OCI-LY7 (cell line): Measurements from ENCODE around the gene MNS1. TPM values are rescaled to one million over a fixed set of nuclear protein-coding genes. Genes with fewer than 3 reads are reported as not detected.

Source experiments
- BruUV-seq: library from RNA; stranded (reverse); fragments of 400-500 nt; replicated peaks from 2 replicates; lab custom pipeline; 2021; lab: Mats Ljungman, UMichigan
- CTCF ChIA-PET: fragments of 300-600 bp; sonication (Branson Sonifier 250); formaldehyde crosslinking; loops from one replicate; lab custom pipeline; 2022; ENCODE audit warnings: antibody characterized with exemption; ENCODE audit not compliant: unreplicated experiment; lab: Charles Lee
- POLR2A ChIA-PET: fragments of 300-600 bp; sonication (Branson Sonifier 250); formaldehyde crosslinking; loops from one replicate; lab custom pipeline; 2022; ENCODE audit warnings: antibody characterized with exemption; lab: Charles Lee
- DNase-seq: peaks from one replicate; pipeline ENCODE4 v3.0.0-alpha.2; 2015; ENCODE audit warnings: low spot score
- H2AFZ ChIP-seq: fragments of 200-600 bp; sonication (generic), shearing (Covaris generic); 2 replicates; pipeline ENCODE4 v1.6.1; 2014; ENCODE audit warnings: mild to moderate bottlenecking, antibody characterized with exemption, low read length, moderate library complexity
- H3K27ac ChIP-seq: fragments of 200-600 bp; sonication (generic); 2 replicates; pipeline ENCODE4 v1.5.1; 2014; ENCODE audit warnings: mixed run types, low read depth, mild to moderate bottlenecking, moderate library complexity, low read length, inconsistent platforms; ENCODE audit not compliant: poor library complexity, severe bottlenecking
- H3K36me3 ChIP-seq: fragments of 200-600 bp; sonication (generic); 2 replicates; pipeline ENCODE4 v1.6.1; 2014; ENCODE audit warnings: mild to moderate bottlenecking, antibody characterized with exemption, low read length, moderate library complexity, mixed read lengths; ENCODE audit not compliant: insufficient read depth
- H3K4me1 ChIP-seq: fragments of 200-600 bp; sonication (generic); 2 replicates; pipeline ENCODE4 v1.5.1; 2014; ENCODE audit warnings: mild to moderate bottlenecking, low read length; ENCODE audit not compliant: insufficient read depth, poor library complexity, severe bottlenecking
- H3K4me2 ChIP-seq: fragments of 200-600 bp; sonication (generic); 2 replicates; pipeline ENCODE4 v1.6.1; 2014; ENCODE audit warnings: mild to moderate bottlenecking, low read length
- H3K4me3 ChIP-seq: fragments of 200-600 bp; sonication (generic); 2 replicates; pipeline ENCODE4 v1.5.1; 2014; ENCODE audit warnings: mild to moderate bottlenecking, low read depth, low read length; ENCODE audit not compliant: poor library complexity, severe bottlenecking
- H3K79me2 ChIP-seq: fragments of 200-600 bp; sonication (generic); 2 replicates; pipeline ENCODE4 v1.6.1; 2016; ENCODE audit warnings: low read depth, mild to moderate bottlenecking, low read length, moderate library complexity, mixed read lengths; ENCODE audit not compliant: insufficient read depth
- H3K9me2 ChIP-seq: fragments of 200-600 bp; sonication (generic); 2 replicates; pipeline ENCODE4 v1.6.1; 2016; ENCODE audit warnings: mild to moderate bottlenecking, low read length, mixed read lengths; ENCODE audit not compliant: insufficient read depth
- H3K9me3 ChIP-seq: fragments of 200-600 bp; sonication (generic); 2 replicates; pipeline ENCODE4 v1.6.1; 2014; ENCODE audit warnings: mild to moderate bottlenecking, mixed run types, low read length, mixed read lengths
- H4K20me1 ChIP-seq: fragments of 200-600 bp; sonication (generic); 2 replicates; pipeline ENCODE4 v1.6.1; 2014; ENCODE audit warnings: mild to moderate bottlenecking, antibody characterized with exemption, low read length, moderate library complexity, mixed read lengths; ENCODE audit not compliant: insufficient read depth
- CTCF ChIP-seq: fragments of 200-600 bp; sonication (generic); conservative IDR thresholded peaks from 2 replicates; pipeline ENCODE4 v1.5.1; 2014; ENCODE audit warnings: mild to moderate bottlenecking, antibody characterized with exemption, low read length, moderate library complexity, mixed read lengths
- EZH2phosphoT487 ChIP-seq: fragments of 200-600 bp; sonication (generic); IDR thresholded peaks from 2 replicates; pipeline ENCODE4 v1.6.1; 2018; ENCODE audit warnings: low read depth, borderline replicate concordance, mild to moderate bottlenecking, mixed run types, antibody characterized with exemption, low read length, moderate library complexity, mixed read lengths
- intact Hi-C: fragments of 100-400 bp; cut with micrococcal nuclease; formaldehyde crosslinking; loops from one replicate; pipeline ENCODE4 v1.10.0; 2022; ENCODE audit not compliant: unreplicated experiment
- total RNA-seq, 2 experiments: library from RNA; depleted of rRNA in 1 of 2; stranded (reverse); fragments of >200 nt in 1 of 2; shearing (Covaris generic) in 1 of 2; gene quantifications; 2 replicates each; pipeline ENCODE4 v1.2.3, GENCODE V29; 2014 to 2022

The MNS1 gene
- total RNA-seq, 2 experiments from 2014 or later: 1.8 TPM

- H3K36me3 ChIP-seq: no peaks in the 10 kb centered on the region
- intact Hi-C loops: no loop called here
- ChIA-PET CTCF (no interaction called here), POLR2A (no interaction called here)
- BruUV-seq: no TSS peak
- no peaks in the 10 kb centered on the region for H3K9me2 ChIP-seq
- TF ChIP-seq EZH2phosphoT487 (no peak), CTCF (no peak)
- H3K27ac ChIP-seq: no peak overlapping the region
- no peaks in the 10 kb centered on the region for H3K79me2 ChIP-seq
- DNase-seq: no peak
- no peak overlapping the region for H2AFZ ChIP-seq
- H3K4me2 ChIP-seq: no peak overlapping the region
- no peak overlapping the region for H3K4me3 ChIP-seq
- no peaks in the 10 kb centered on the region for H3K4me1 ChIP-seq
- H3K9me3 ChIP-seq: no peaks in the 10 kb centered on the region
- H4K20me1 ChIP-seq: no peaks in the 10 kb centered on the region
Observed at GRCh38 chr15:56471440-56472069, 6.6 kb upstream of the MNS1 start.

DNA sequence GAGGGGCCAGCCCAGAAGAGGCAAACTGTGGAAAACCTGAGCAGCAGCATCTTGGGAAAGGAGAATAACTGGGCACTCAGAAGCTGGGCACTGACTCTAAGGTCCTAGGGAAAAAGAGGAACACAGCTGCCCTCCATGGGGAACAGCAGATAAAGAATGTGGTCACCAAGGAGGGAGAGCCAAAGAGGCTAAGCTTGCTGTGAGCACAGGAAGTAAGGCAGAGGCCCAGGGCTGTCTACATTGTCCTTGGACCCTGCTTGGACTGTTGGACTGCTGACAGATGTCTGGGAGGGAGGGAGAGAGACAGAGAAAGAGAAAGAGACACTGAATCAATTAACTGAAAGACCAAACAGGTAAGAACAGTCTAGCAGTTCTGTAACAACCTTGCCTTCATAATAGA, 4.5 kb upstream of the MNS1 start:
- TF ChIP-seq EZH2phosphoT487: no peak
- no peak for TF ChIP-seq CTCF

GRCh38 chr15:56468401-56468800, 3.5 kb upstream of the MNS1 start:
- Histone ChIP-seq H3K4me3 (no peak overlapping the region), H3K4me1 (no peaks in the 10 kb centered on the region), H3K36me3 (no peaks in the 10 kb centered on the region), H4K20me1 (no peaks in the 10 kb centered on the region), H3K9me3 (no peaks in the 10 kb centered on the region), H3K27ac (no peak overlapping the region), H3K79me2 (no peaks in the 10 kb centered on the region), H3K4me2 (peak overlapping the region; percentile 56), H3K9me2 (no peaks in the 10 kb centered on the region), H2AFZ (no peak overlapping the region; the same call in 1 of the 2 replicates)
- peak; percentile 20 for DNase-seq
- ChIA-PET CTCF (interaction anchor here (1.5 kb wide), 1 partner anchor 65 kb away, joined by 4 read pairs; no protein-coding TSS in a partner anchor), POLR2A (interaction anchor here (0.5 to 1.4 kb wide), 5 partner anchors 9 to 224 kb away, joined by 3 to 5 read pairs (median 4); no protein-coding TSS in a partner anchor)
- intact Hi-C loops: no loop called here
- TF ChIP-seq EZH2phosphoT487 (no peak), CTCF (no peak)
- no TSS peak for BruUV-seq

More for the DNA sequence above, 4.5 kb upstream of the MNS1 start:
- Histone ChIP-seq H3K4me2 (no peak overlapping the region), H3K4me3 (no peak overlapping the region), H3K4me1 (no peaks in the 10 kb centered on the region), H2AFZ (no peak overlapping the region), H3K9me3 (no peaks in the 10 kb centered on the region), H3K27ac (no peak overlapping the region), H3K36me3 (no peaks in the 10 kb centered on the region), H4K20me1 (no peaks in the 10 kb centered on the region), H3K9me2 (no peaks in the 10 kb centered on the region), H3K79me2 (no peaks in the 10 kb centered on the region)
- DNase-seq: no peak
- ChIA-PET POLR2A (no interaction called here), CTCF (no interaction called here)
- intact Hi-C loops: no loop called here
- BruUV-seq: no TSS peak
